Jurkat, Clone E6-1 (cell line): ENCODE data around the gene PTX4.
"Not testable (repeated sequence)": the region's sequence is repeated elsewhere in the genome, so short reads cannot be mapped to it uniquely, and the experiment has no call there.

Experiments
- DNase-seq: peaks from one replicate; pipeline ENCODE4 v3.0.0-alpha.2; 2011; ENCODE audit warnings: low read depth, low spot score
- H3K4me3 ChIP-seq: 2 replicates; pipeline ENCODE4 v1.5.1; 2011; ENCODE audit warnings: mild to moderate bottlenecking, low read length, control low read depth, moderate library complexity

The PTX4 gene

GRCh38 chr16:1450841-1451240 is 37.9 kb downstream of the PTX4 start:
- no peak overlapping the region for H3K4me3 ChIP-seq
- no peak for DNase-seq

- DNase-seq, result no peak
- no peak overlapping the region for H3K4me3 ChIP-seq
Observed at GRCh38 chr16:1450218-1450617, 38.5 kb downstream of the PTX4 start.

- DNase-seq, result no peak
- no peak overlapping the region for H3K4me3 ChIP-seq
Observed at GRCh38 chr16:1449201-1449788, 39.4 kb downstream of the PTX4 start.

- no peak for DNase-seq
- no peak overlapping the region for H3K4me3 ChIP-seq
Observed at GRCh38 chr16:1448536-1449116, 40.1 kb downstream of the PTX4 start.

- no peak overlapping the region for H3K4me3 ChIP-seq
- no peak for DNase-seq
Observed at GRCh38 chr16:1447965-1448364, 40.8 kb downstream of the PTX4 start.

GRCh38 chr16:1446296-1447080 is 42.3 kb downstream of the PTX4 start:
- no peak for DNase-seq
- H3K4me3 ChIP-seq, result no peak overlapping the region

- H3K4me3 ChIP-seq, result no peak overlapping the region
- DNase-seq, result no peak
Observed at GRCh38 chr16:1445518-1446203, 43.1 kb downstream of the PTX4 start.

- H3K4me3 ChIP-seq, result no peak overlapping the region
Observed at GRCh38 chr16:1444730-1445517, 43.8 kb downstream of the PTX4 start.

GRCh38 chr16:1443980-1444729 is 44.6 kb downstream of the PTX4 start, which contains the start of gene CCDC154:
CCDC154 (minus strand) TSS chr16:1444556; CDS start chr16:1444322, 234 bp downstream.
- no peak within 1 kb of the TSS for H3K4me3 ChIP-seq
- no peak for DNase-seq

More at GRCh38 chr16:1444730-1445517, 43.8 kb downstream of the PTX4 start:
- DNase-seq, result no peak

- DNase-seq, result no peak
Observed at GRCh38 chr16:1443403-1443973, 45.3 kb downstream of the PTX4 start.

GRCh38 chr16:1442697-1443096 is 46.0 kb downstream of the PTX4 start:
- no peak overlapping the region for H3K4me3 ChIP-seq
- DNase-seq, result no peak

More at GRCh38 chr16:1443403-1443973, 45.3 kb downstream of the PTX4 start:
- no peak overlapping the region for H3K4me3 ChIP-seq

- H3K4me3 ChIP-seq, result no peak overlapping the region
Observed at GRCh38 chr16:1441391-1441829, 47.3 kb downstream of the PTX4 start.

GRCh38 chr16:1439699-1440074 is 49.1 kb downstream of the PTX4 start:
- not testable (repeated sequence) for DNase-seq, H3K4me3 ChIP-seq

More at GRCh38 chr16:1441391-1441829, 47.3 kb downstream of the PTX4 start:
- no peak for DNase-seq

GRCh38 chr16:1439058-1439698 is 49.6 kb downstream of the PTX4 start:
- H3K4me3 ChIP-seq, result no peak overlapping the region
- no peak for DNase-seq

- DNase-seq, result no peak
- H3K4me3 ChIP-seq, result no peak overlapping the region
Observed at GRCh38 chr16:1438229-1439057, 50.3 kb downstream of the PTX4 start.

GRCh38 chr16:1437606-1438005 is 51.1 kb downstream of the PTX4 start:
- no peak for DNase-seq
- no peak overlapping the region for H3K4me3 ChIP-seq
